ENCODE results near the gene CLN6.
"Not testable (repeated sequence)": the region's sequence is repeated elsewhere in the genome, so short reads cannot be mapped to it uniquely, and the experiment has no call there.

CLN6 gene

DNA sequence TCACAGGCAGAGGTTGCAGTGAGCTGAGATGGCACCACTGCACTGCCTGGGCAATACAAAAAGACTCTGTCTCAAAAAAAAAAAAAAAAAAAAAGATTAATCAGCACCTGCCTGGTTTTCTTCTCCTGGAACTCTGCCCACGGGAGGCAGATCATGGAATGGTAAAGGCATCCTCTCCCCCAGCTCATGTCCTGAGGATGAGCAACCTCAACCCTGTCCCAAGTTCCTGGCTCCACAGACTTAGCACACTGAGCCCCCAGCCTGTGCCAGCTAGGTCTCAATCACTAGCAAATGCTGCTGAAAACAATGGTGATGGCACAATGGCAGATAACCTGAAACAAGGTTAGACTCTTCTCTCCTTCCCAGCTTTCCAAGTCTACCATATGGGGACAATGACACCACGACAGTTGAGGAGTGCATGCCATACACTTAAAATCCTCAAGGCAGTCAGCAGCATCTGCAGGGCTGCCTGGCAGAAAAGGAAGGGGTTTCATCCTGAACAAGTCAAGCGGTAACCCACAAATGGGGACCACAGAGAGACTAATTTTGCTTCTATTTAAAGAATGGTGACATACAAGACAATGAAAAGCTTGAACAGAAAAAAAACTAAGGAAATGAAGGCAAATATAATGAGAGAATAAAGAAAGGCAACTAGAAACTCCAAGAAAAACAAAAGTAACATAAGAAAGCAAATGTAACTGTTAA lies 4.8 kb downstream of the CLN6 start:
- Histone ChIP-seq H3K9ac (no peak overlapping the region), H3K27me3 (ENCODE audit: control insufficient read depth, insufficient read depth, low read length) (no peaks in the 10 kb centered on the region), H3K4me3 (ENCODE audit: low read depth, low read length) (no peak overlapping the region), H3K27ac (no peak overlapping the region), H3K36me3 (ENCODE audit: control insufficient read depth, insufficient read depth, low read length) (no peaks in the 10 kb centered on the region), H3K4me2 (ENCODE audit: low read length) (no peak overlapping the region), H2AFZ (no peak overlapping the region), H3K79me2 (no peaks in the 10 kb centered on the region), H3K9me3 (ENCODE audit: control insufficient read depth, low read length) (no peaks in the 10 kb centered on the region), H3K4me1 (peaks cover 5% of the 10 kb centered on the region)
- TF ChIP-seq, protein P1, sequence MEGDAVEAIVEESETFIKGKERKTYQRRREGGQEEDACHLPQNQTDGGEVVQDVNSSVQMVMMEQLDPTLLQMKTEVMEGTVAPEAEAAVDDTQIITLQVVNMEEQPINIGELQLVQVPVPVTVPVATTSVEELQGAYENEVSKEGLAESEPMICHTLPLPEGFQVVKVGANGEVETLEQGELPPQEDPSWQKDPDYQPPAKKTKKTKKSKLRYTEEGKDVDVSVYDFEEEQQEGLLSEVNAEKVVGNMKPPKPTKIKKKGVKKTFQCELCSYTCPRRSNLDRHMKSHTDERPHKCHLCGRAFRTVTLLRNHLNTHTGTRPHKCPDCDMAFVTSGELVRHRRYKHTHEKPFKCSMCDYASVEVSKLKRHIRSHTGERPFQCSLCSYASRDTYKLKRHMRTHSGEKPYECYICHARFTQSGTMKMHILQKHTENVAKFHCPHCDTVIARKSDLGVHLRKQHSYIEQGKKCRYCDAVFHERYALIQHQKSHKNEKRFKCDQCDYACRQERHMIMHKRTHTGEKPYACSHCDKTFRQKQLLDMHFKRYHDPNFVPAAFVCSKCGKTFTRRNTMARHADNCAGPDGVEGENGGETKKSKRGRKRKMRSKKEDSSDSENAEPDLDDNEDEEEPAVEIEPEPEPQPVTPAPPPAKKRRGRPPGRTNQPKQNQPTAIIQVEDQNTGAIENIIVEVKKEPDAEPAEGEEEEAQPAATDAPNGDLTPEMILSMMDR (IDR thresholded peaks at IDR 0.05) = no peak

DNA sequence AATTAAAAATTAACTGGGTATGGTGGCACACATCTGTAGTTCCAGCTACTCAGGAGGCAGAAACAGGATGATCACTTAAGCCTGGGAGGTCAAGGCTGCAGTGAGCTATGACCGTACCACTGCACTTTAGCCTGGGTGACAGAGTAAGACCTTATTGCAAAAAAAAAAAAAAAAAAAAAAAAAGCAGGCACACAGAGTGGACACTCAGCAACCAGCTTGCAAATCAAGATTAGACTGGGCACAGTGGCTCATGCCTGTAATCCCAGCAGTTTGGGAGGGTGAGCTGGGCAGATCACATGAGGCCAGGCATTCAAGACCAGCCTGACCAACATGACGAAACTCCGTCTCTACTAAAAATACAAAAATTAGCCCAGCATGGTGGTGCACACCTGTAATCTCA lies 5.4 kb downstream of the CLN6 start:
- no peak overlapping the region for H3K27ac ChIP-seq
- TF ChIP-seq, protein P1 (IDR thresholded peaks at IDR 0.05) = no peak
- H3K4me3 ChIP-seq (ENCODE audit: low read depth, low read length) = no peak overlapping the region
- no peaks in the 10 kb centered on the region for H3K9me3 ChIP-seq (ENCODE audit: control insufficient read depth, low read length)
- H3K9ac ChIP-seq = no peak overlapping the region
- no peak overlapping the region for H3K4me2 ChIP-seq (ENCODE audit: low read length)
- no peaks in the 10 kb centered on the region for H3K27me3 ChIP-seq (ENCODE audit: control insufficient read depth, insufficient read depth, low read length)
- no peaks in the 10 kb centered on the region for H3K79me2 ChIP-seq
- H2AFZ ChIP-seq = no peak overlapping the region
- no peaks in the 10 kb centered on the region for H3K36me3 ChIP-seq (ENCODE audit: control insufficient read depth, insufficient read depth, low read length)
- peaks cover 5% of the 10 kb centered on the region for H3K4me1 ChIP-seq

DNA sequence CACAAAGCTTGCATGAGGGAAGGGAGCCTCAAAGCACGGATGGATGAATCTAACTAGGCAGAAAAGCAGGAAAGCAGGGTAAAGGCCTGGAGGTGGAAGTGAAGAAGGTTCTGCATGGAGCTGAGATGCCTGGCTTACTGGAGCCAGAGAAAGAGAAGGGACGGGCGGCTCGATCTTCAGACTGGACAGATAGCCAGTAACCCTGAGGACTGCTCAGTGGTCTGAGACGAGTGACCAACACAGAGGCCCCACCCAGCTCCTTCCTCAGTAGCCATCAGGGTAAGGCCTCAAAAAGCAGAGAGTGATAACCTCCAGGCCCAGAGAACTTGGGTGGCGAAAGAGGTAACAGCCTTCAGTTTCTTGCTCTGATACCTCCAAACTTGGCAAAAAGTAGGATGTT lies 6.4 kb downstream of the CLN6 start:
- Histone ChIP-seq H3K27me3 (ENCODE audit: control insufficient read depth, insufficient read depth, low read length) (no peaks in the 10 kb centered on the region), H3K9ac (no peak overlapping the region), H3K79me2 (no peaks in the 10 kb centered on the region), H3K9me3 (ENCODE audit: control insufficient read depth, low read length) (no peaks in the 10 kb centered on the region), H2AFZ (no peak overlapping the region), H3K36me3 (ENCODE audit: control insufficient read depth, insufficient read depth, low read length) (no peaks in the 10 kb centered on the region), H3K27ac (no peak overlapping the region), H3K4me3 (ENCODE audit: low read depth, low read length) (no peak overlapping the region), H3K4me1 (no peaks in the 10 kb centered on the region), H3K4me2 (ENCODE audit: low read length) (no peak overlapping the region)
- TF ChIP-seq, protein P1 (IDR thresholded peaks at IDR 0.05) = no peak

DNA sequence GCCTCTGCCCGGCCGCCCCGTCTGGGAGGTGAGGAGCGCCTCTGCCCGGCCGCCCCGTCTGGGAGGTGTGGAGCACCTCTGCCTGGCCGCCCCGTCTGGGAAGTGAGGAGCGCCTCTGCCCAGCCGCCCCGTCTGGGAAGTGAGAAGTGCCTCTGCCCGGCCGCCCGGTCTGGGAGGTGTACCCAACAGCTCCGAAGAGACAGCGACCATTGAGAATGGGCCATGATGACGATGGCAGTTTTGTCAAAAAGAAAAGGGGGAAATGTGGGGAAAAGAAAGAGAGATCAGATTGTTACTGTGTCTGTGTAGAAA lies 7.1 kb downstream of the CLN6 start:
- H2AFZ ChIP-seq; H3K27ac ChIP-seq; H3K4me1 ChIP-seq; H3K36me3 ChIP-seq (ENCODE audit: control insufficient read depth, insufficient read depth, low read length); H3K9me3 ChIP-seq (ENCODE audit: control insufficient read depth, low read length); H3K27me3 ChIP-seq (ENCODE audit: control insufficient read depth, insufficient read depth, low read length); H3K9ac ChIP-seq; H3K4me2 ChIP-seq (ENCODE audit: low read length); H3K79me2 ChIP-seq; H3K4me3 ChIP-seq (ENCODE audit: low read depth, low read length): not testable (repeated sequence)

DNA sequence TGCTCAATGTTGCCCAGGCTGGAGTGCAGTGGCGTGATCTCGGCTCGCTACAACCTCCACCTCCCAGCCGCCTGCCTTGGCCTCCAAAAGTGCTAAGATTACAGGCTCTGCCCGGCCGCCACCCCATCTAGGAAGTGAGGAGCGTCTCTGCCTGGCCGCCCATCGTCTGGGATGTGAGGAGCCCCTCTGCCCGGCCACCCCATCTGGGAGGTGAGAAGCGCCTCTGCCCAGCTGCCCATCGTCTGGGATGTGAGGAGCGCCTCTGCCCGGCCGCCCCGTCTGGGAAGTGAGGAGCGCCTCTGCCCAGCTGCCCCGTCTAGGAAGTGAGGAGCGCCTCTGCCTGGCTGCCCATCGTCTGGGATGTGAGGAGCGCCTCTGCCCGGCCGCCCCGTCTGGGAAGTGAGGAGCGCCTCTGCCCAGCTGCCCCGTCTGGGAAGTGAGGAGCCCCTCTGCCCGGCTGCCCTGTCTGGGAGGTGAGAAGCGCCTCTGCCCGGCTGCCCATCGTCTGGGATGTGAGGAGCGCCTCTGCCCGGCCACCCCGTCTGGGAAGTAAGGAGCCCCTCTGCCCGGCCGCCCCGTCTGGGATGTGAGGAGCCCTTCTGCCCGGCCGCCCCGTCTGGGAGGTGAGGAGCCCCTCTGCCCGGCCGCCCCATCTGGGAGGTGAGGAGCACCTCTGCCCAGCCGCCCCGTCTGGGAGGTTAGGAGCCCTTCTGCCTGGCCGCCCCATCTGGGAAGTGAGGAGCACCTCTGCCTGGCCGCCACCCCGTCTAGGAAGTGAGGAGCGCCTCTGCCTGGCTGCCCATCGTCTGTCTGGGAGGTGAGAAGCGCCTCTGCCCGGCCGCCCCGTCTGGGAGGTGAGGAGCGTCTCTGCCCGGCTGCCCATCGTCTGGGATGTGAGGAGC lies 7.7 kb downstream of the CLN6 start:
- H3K27me3 ChIP-seq (ENCODE audit: control insufficient read depth, insufficient read depth, low read length); H2AFZ ChIP-seq; H3K9me3 ChIP-seq (ENCODE audit: control insufficient read depth, low read length): not testable (repeated sequence)

More for the DNA sequence above, 7.7 kb downstream of the CLN6 start:
- H3K79me2 ChIP-seq; H3K9ac ChIP-seq; H3K4me2 ChIP-seq (ENCODE audit: low read length); H3K27ac ChIP-seq; H3K36me3 ChIP-seq (ENCODE audit: control insufficient read depth, insufficient read depth, low read length); H3K4me1 ChIP-seq; H3K4me3 ChIP-seq (ENCODE audit: low read depth, low read length): not testable (repeated sequence)

All from parathyroid adenoma (tissue), 2 donors.